ENCODE data around the gene ZMYND8. TPM values are rescaled to one million over a fixed set of nuclear protein-coding genes. Genes with fewer than 3 reads are reported as not detected.
A peak's percentile ranks its signal among the peaks of the same experiment; 100 is the strongest.
"Not testable (repeated sequence)": the region's sequence is repeated elsewhere in the genome, so short reads cannot be mapped to it uniquely, and the experiment has no call there.

ZMYND8 gene
- total RNA-seq, 1 donor from 2014 or later, result 17.3 TPM

DNA sequence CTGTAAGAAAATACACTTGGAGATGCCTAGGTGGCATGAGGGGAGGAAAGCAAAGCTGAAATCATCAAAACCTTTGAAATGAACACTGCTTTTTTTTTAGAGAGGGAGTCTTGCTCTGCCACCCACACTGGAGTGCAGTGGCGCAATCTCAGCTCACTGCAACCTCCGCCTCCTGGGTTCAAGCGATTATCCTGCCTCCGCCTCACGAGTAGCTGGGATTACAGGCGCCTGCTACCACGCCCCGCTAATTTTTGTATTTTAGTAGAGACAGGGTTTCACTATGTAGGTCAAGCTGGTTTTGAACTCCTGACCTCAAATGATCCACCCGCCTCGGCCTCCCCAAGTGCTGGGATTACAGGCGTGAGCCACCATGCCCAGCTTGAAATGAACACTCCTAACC lies 111.3 kb downstream of the ZMYND8 start:
- not testable (repeated sequence) for DNase-seq

DNA sequence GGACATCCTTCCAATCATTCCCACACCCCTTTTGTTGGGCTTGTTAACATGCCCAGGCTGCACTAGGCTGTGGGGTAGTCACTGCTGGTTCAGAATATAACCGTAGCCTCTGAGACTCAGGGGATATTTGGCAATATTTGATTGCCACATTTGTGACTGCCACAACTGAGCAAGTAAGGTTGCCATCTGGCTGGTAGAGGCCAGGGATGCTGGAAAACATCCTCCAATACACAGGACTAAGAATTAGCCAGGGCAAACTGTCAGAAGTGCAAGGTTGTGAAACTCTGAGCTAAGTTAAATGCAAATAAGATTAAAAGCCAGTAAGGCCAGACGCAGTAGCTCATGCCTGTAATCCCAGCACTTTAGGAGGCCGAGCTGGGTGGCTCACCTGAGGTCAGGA lies 112.0 kb downstream of the ZMYND8 start:
- DNase-seq, result no peak

GRCh38 chr20:47243532-47244305 lies 112.8 kb downstream of the ZMYND8 start:
- DNase-seq, result no peak

DNA sequence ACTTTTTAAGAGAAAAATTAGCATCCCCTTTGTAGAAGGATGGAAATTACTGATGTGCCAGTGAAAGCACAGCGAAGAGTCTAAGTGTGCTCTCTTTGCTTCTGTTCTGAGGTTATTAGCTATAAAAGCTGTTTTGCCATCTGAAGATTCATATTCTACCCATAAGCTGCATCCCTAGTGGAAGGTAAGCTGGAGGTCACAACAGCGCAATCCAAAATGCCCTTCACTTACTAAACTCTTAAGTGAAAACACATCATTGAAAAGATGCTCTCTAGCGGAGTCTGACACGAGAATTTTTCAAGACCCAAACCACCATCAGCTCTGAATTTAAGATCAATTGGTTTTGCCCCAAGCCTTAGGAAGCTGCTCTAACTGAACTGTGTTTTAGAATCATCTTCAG lies 113.5 kb downstream of the ZMYND8 start:
- DNase-seq, result no peak

GRCh38 chr20:47241345-47241781 lies 115.1 kb downstream of the ZMYND8 start:
- DNase-seq, result peak; percentile 80

DNA sequence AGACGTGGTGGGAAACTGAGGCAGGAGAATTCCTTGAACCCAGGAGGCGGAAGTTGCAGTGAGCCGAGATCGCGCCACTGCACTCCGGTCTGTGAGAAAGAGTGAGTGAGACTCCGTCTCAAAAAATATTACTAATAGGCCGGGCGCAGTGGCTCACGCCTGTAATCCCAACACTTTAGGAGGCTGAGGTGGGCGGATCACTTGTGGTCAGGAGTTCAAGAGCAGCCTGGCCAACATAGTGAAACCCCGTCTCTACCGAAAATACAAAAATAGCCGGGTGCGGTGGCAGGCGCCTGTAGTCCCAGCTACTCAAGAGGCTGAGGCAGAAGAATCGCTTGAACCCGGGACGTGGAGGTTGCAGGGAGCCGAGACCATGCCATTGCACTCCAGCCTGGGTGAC lies 116.4 kb downstream of the ZMYND8 start:
- DNase-seq, result not testable (repeated sequence)

DNA sequence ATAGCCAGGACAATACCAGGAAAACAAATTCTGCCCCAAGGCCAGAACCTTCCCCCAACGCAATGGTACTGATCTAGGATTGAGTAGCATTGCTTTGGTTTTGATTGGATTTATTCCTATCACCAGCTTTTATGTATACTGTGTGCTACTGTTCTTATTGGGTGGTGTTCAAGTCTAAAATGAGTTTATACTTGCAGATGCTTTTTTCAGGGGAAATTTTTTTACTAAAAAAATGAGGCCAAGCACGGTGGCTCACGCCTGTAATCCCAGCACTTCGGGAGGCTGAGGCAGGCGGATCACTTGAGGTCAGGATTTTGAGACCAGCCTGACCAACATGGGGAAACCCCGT lies 116.8 kb downstream of the ZMYND8 start:
- DNase-seq, result no peak

GRCh38 chr20:47238780-47239718 lies 117.5 kb downstream of the ZMYND8 start:
- no peak for DNase-seq

DNA sequence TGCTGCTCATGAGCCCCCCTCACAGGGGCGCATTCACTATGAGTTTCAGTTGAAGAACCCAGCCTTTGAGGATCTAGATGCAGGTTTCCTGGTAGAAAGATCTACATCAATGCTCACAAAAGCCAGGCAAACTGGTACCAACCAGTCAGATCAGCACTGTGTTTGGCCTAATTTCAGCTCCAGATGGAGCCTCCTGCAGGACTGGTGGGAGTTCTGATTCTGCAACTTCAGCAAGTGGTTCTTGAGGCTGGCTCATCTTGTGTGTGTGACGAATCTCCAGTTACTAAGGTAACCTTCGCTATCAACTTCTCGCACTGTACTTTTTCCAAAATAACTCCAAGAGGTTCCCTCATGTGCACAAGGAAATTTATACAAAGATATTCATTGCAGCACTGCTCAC lies 118.8 kb downstream of the ZMYND8 start:
- DNase-seq, result no peak

DNA sequence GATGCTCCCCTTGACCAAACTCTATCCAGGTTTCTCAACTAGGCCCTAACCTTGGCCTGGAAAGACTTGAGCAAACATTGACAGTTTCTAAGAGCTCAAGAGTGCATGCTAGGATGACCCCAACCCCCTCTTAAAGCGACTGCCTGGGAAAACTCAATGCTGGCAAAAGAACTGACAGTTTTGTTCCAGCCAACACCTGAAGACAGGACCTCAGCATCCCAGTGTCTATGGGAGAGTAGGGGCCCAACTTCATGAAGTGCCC lies 119.9 kb downstream of the ZMYND8 start:
- DNase-seq, result no peak

- no peak for DNase-seq
Observed at GRCh38 chr20:47235853-47236638, 120.5 kb downstream of the ZMYND8 start.

DNA sequence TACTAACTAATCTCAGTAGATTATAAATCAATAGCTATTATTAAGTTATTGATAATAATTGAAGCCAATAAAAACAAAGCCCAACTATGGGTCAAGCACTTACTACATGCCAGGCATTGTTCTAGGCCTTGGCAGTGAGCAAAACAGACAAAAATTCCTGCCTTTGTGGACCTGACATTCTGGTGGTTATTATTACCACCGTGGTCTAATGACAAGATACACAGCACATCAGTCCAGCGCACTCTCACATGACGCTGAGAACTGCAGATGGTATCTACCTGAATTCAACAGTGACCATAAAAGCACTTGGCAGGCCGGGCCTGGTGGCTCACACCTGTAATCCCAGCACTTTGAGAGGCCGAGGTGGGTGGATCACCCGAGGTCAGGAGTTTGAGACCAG lies 121.4 kb downstream of the ZMYND8 start:
- DNase-seq, result no peak

DNA sequence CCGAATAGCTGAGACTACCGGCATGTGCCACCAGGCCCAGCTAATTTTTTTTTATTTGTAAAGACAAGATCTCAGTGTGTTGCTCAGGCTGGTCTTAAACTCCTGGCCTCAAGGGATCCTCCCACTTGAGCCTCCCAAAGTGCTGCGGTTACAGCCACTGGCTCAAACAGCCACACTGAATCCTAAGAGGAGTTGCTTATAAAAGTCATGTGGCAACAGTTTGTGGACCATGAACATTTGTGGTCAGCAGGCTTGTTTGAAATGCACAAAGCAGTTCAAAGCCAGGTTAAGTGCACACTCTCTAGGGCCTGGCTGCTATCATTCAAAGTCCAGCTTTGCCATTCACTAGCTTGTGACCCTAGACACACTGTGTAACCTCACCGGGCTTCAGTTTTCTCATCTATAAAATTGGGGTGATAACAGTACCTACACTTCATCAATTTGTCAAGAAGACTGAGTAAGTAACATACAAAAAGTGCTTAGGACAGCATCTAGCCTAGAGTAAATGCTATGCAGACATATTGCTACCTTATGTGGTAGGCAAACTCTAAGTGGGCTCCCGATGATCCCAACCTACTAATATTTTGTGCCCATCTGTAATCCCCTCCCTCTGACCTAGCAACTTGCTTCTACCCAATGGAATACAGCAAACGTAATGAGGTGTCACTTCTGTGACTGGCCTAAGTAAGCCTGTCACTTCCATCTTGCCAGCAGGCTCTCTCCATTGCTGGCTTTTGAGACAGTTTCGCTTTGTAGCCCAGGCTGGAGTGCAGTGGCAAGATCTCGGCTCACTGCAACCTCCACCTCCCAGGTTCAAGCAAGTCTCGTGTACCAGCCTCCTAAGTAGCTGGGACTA lies 122.9 kb downstream of the ZMYND8 start:
- no peak for DNase-seq

GRCh38 chr20:47232518-47232917 lies 124.0 kb downstream of the ZMYND8 start:
- DNase-seq, result no peak

DNA sequence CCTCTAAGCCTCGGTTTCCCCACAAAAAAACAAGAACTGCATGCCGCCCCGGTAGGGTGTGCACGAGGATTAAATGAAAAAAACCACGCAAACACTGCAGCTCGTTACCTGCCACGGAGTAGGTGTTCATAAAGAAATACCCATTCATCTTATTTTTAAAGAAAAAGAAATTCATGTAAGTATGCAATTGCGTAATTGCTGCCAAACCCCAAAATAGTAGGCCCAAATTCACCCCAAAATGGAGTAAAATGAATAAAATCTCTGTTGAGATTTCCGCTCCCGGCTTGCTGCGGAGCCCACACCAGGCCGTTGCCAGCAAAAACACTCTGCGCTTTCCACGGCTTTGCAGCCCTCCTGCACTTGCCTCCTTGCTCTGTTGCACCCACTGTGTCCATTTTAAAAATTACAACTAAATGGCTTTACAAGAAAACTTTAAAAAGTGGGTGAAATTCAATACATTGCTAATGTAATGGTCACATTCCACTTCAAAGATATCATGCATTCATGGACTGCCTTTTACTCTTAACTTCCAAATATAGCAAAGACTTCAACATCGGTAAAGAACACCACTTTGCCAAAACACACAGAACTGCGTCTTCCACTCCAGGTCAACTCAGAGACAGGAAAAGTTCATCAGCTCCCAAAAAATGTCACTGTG lies 125.0 kb downstream of the ZMYND8 start:
- no peak for DNase-seq

DNA sequence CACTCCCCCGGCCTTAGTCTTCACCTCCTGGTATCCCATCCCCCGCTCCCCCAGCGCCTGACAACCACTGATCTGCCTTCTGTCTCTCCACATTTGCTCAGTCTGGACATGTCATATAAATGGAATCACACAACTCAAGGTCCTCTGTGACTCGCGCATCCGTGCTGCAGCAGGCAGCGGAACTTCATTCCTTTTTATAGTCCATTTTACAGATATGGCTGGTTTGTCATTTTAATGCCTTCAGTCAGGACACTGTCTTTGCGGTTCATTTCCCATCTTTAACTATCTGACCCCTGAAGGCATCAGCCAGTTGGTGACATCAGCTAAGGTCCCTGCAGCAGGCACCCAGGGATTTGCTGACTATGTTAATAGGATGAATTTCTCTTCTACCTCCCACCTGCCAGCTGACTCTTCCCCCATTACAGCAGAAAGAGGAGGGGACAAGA lies 125.7 kb downstream of the ZMYND8 start:
- no peak for DNase-seq

DNA sequence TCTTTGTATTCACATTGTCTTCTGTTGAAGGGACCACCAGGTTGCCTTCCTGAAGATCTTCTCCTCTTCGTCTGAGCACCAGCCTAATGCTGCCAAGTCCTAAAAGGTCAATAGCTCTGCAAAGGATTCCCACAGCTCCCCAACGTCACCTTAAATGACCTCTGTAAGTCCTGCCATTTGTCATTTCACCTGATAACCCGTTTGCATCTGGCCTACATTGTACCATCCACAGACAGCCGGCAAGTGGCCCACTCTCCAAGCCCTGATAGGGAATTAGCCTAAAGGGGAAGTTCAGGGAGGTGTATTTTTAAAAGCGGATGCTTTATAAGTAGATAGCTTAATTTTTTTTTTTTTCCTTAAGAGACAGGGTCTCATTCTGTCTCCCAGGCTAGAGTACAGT lies 127.8 kb downstream of the ZMYND8 start:
- DNase-seq, result no peak

- DNase-seq, result no peak
Observed at GRCh38 chr20:47227576-47227975, 128.9 kb downstream of the ZMYND8 start.

GRCh38 chr20:47227119-47227518 lies 129.4 kb downstream of the ZMYND8 start:
- DNase-seq, result no peak

DNA sequence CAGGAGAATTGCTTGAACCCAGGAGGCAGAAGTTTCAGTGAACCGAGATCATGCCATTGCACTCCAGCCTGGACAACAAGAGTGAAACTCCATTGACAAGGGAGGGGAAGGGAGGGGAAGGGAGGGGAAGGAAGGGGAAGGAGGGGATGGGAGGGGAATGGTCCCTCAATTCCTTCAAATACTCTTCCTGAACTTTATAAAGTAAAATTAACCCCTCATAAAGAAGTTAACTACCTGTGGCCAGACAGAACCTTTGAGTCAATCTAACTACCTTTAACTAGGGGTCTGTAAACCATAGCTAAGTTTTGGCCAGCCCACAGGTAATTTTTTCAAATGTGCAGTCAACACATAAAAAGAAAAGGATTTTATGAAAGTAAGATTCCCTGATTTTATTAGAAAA lies 131.0 kb downstream of the ZMYND8 start:
- no peak for DNase-seq

- no peak for DNase-seq
Observed at GRCh38 chr20:47224857-47225256, 131.6 kb downstream of the ZMYND8 start.
